HG03103 (cell line): Measurements from ENCODE around the gene GSTM1.
"Not testable (repeated sequence)": the region's sequence is repeated elsewhere in the genome, so short reads cannot be mapped to it uniquely, and the experiment has no call there.

Experiments
- ATAC-seq: cut with Tn5 transposase; IDR thresholded peaks from one replicate; pipeline ENCODE4 v1.9.1; 2021; ENCODE audit warnings: low read depth; ENCODE audit not compliant: unreplicated experiment

The GSTM1 gene

GRCh38 chr1:109695138-109695537 is 7.5 kb downstream of the GSTM1 start:
- not testable (repeated sequence) for ATAC-seq

GRCh38 chr1:109697066-109697465 is 9.4 kb downstream of the GSTM1 start:
- ATAC-seq = no peak

- not testable (repeated sequence) for ATAC-seq
These were observed 10.2 kb downstream of the GSTM1 start for GRCh38 chr1:109697861-109698260.

- ATAC-seq = not testable (repeated sequence)
These were observed 15.3 kb downstream of the GSTM1 start for GRCh38 chr1:109702940-109703339.

DNA sequence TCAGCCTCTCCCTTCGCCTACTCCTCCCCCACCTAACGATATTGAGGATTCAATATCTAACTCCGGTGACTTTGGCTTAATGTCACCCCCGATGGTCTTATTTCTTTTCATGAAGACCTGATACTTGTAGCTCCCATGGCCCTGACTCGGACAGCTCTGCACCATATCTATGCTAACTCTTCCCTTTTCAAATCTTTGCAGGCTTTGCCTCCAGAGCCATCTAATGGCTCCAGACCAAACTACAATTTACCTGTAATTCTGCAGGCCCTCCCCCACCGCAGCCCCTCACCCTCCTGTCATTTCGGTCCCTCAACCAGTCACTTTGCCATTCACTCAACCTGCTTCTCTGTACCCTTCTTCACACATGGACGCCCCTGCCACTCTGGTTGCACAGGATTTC is 16.6 kb downstream of the GSTM1 start:
- ATAC-seq = no peak

DNA sequence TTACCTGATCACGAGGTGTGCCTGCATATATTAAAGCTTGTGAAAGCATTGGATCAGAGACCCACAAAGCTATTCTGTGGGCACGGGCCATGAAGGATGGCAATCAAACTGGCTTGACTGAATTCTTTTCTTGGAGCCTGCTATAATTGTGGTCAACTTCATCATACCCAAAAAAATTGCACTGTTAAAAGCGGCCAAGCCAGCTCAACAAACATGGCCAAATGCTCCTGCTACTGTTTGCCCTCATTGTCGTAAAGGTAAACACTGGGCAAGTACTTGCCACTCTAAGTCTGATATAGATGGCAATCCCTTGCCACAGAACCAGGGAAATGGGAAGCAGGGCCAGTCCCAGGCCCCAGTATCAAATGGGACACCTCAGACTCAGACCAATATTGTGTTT is 17.8 kb downstream of the GSTM1 start:
- ATAC-seq = no peak

- not testable (repeated sequence) for ATAC-seq
These were observed 21.3 kb downstream of the GSTM1 start for GRCh38 chr1:109708949-109709348.

DNA sequence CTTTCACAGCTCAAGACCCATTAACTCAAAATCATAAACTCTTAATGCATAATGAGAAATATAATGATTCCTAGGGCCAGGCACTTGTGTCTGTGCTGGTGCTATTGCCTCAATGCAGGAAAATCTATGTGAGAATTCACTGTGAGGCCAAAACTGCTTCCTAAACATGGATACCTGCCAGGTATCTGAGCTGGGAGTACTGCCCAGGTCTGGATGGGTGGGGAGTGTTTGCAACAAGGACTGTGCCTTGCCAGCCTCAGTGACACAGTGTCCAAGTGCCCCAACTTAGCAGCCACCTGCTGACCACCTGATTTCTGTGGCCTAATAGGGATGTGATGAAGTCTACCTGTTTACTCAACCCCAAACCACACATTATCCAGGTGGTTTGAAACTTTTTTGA is 22.2 kb downstream of the GSTM1 start:
- not testable (repeated sequence) for ATAC-seq

DNA sequence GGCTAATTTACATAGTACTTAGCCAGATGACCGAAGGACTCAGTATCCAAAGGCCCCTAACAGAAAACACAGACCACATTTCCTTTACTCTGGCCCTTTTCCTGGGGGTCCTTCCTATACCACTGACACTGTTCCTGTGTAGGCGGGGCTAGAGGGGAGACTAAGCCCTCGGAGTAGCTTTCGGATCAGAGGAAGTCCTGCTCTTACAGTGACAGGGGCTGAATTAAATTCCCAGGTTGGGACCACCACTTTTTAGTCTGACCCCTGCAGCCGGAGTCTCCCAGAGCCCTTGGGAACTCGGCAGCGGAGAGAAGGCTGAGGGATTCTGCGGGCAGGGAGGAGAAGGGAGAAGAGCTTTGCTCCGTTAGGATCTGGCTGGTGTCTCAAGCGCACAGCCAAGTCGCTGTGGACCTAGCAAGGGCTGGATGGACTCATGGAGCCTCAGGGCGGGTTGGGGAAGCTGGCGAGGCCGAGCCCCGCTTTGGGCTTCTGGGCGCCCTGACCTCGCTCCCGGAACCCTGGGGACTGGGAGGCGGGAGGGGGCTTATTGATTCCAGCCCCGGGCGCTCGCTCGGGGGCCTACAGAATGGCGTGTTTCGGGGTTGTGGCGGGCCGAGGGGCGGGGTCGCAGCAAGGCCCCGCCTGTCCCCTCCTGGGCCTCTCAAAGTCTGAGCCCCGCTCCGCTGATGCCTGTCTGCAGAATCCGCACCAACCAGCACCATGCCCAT is 24.1 kb downstream of the GSTM1 start, which contains the start of gene GSTM5:
Gene GSTM5 (plus strand): TSS at position 659 of the 728 bp plus-strand sequence. CDS start 62 bp downstream, at position 721.
- ATAC-seq = not testable (repeated sequence)

DNA sequence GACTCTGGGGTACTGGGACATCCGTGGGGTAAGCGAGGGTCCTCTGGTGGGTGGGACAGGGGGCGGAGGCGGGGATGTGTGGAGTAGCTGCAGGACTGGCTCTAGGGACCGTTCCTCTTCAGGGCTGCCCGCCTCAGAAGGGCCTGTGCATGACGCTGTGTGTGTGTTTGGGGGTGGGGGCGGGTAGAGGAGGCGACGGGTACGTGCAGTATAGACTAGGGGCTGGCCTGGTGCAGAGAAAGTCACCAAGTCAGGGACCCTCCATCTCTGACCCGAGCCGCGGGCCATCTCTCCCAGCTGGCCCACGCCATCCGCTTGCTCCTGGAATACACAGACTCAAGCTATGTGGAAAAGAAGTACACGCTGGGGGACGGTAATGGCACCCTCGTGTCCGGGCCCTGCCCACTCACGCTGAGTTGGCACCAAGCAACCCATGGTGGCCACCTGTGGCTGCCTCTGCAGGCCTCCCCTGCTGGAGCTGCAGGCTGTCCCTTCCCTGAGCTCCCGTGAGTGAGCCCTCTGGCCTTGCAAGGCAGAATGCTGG is 24.8 kb downstream of the GSTM1 start:
- no peak for ATAC-seq

DNA sequence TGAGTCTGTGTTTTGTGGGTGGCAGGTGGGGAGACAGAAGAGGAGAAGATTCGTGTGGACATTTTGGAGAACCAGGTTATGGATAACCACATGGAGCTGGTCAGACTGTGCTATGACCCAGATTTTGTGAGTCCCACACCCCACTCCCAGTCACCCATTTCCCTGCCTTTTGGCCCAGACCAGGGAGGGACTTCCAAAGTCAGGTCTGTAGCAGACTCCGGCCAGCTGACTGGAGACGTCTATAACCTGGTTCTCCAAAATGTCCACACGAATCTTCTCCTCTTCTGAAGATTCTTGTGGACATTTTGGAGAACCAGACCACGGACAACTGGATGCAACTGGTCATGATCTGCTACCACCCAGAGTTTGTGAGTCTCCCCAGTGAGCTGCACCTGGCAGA is 26.0 kb downstream of the GSTM1 start:
- ATAC-seq = no peak

DNA sequence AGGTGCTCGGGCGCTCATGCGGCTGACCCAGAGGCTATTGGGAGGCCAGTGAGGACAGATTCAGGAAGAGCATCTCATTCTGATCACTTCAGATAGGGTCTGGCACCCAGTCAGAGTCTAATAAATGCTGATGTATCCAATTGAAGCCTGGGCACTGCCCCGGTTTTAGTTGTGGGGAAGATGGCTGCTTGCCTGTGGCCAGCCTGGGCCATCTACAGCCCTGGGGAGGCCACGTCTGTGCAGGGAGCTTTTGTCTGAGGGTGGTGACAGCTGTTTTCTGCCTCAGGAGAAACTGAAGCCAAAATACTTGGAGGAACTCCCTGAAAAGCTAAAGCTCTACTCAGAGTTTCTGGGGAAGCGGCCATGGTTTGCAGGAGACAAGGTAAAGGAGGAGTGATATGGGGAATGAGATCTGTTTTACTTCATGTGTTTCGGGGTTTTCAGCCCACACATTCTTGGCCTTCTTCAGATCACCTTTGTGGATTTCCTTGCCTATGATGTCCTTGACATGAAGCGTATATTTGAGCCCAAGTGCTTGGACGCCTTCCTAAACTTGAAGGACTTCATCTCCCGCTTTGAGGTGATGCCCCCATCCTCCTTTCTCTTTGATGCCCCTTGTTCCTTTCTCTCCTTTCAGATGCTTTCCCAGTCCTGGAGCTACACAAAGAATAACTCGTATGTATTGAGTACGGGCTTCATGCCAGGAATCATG is 27.2 kb downstream of the GSTM1 start:
- no peak for ATAC-seq

DNA sequence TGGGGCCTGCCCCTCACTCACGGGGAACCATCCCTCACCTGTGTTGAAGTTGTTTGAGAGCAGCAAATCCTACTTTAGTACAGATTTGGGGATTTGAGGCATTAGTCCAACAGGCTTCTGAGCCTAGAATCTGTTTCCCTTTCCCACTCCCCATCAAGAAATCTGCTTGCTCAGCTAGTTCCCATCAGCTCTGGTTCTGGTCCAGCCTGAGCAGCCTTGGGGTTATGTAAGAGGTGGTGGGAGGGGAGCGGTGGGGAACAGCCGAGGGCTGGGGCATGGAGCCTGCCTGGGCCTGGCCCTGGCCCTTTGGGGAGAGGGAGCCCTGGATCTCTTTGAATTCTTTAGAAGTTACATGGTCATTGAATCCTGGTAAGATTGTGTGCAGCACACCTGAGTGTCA is 28.5 kb downstream of the GSTM1 start:
- no peak for ATAC-seq

DNA sequence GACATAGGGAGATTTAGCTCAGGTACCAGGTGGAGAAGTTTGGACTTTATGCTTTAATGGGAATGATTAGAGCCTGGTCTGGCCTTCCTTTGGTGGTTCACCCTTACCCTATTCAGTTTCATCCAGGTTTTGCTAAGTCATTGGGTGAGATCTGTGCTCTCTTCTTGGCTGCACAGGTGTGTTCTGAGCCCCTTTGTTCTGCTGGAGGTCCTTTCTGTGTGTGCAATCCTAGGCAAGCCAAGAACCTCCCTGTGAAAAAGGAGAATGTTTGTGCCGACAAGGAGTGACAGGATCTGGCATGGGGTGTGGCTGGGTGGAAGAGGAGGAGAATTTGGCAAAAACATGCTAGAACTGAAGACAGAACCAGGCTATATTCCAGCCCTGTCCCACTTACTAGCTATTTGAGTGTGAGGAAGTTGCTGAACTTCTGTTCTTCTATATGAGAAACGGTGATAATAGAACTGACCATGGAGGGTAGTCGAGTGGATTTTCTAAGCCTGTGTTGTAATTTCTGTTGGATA is 29.0 kb downstream of the GSTM1 start:
- no peak for ATAC-seq

DNA sequence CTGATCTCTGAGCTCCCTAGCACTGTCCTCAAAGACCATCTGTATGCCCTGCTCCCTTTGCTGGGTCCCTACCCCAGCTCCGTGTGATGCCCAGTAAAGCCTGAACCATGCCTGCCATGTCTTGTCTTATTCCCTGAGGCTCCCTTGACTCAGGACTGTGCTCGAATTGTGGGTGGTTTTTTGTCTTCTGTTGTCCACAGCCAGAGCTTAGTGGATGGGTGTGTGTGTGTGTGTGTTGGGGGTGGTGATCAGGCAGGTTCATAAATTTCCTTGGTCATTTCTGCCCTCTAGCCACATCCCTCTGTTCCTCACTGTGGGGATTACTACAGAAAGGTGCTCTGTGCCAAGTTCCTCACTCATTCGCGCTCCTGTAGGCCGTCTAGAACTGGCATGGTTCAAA is 30.1 kb downstream of the GSTM1 start:
- ATAC-seq = no peak

DNA sequence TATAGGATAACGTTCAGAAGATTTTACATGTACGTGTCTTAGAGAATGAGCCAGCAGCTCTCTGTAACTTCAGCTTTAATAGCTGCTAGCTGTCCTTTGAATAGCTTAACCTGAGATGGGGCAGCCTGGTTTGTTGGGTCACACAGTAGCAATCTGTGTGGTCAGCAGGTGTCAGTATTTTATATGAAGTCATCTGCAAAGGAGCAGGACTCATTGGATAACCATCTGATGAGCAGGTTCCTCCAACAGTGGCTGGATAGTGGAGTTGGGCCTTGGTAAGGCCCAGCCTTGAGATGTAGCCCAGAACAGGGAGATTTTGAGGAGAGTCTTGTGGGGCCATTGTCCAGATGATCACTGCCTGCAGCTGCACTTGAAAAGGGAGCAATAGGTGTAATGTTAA is 30.9 kb downstream of the GSTM1 start:
- ATAC-seq = no peak

DNA sequence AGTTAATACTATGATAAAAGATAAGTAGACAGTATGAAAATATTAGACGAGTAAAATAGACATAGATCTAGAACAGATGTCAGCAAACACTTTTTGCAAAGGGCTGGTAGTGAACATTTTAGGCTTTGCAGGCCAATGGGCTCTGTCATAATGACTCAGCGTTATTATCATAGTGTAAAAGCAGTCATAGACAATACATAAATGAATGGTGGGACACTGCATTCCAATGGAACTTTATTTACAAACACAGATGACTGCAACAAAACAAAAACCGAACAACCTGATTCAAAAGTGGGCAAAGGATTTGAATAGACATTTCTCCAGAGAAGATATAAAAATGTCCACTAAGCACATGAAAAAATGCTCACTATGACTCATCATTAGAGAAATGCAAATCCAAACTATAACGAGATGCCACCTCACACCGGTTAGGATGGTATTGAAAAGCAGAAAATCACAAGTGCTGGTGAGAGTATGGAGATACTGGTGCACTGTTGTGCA is 31.8 kb downstream of the GSTM1 start:
- no peak for ATAC-seq

- ATAC-seq = no peak
These were observed 33.4 kb downstream of the GSTM1 start for GRCh38 chr1:109721042-109721441.

- ATAC-seq = no peak
These were observed 34.4 kb downstream of the GSTM1 start for GRCh38 chr1:109721971-109722370.

DNA sequence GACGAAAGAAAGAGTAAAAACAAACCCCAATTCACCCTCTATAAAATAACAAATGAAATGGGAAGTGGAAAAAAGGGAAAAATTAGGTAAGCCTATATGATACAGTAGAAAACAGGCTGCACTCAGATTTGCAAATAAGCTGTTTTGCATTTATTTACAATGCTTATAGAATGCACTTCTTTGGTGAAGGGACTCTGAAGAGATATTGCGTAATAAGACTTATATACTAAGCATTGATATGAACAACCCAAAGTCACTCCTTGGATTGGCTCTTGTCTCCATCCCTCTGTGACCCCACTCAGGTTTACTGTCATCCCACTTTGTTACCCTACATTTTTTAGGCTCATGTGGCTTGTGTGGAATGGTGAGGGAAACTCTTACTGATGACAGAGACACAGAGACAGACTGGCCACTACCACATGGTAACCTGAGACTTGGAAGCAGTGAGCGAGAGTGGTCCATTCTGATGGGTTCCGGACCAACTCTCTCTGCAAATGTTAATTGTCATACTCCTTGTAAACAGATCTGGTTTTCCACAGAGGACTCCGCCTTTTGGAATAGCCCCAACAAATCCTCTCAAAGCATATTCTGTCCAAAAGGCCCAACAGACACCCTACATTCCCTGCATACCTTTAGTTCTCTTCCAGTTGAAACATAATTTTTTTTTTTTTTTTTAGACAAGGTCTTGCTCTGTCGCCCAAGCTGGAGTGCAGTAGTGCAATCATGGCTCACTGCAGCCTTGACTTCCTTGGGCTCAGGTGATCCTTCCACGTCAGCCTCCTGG is 35.5 kb downstream of the GSTM1 start:
- no peak for ATAC-seq

DNA sequence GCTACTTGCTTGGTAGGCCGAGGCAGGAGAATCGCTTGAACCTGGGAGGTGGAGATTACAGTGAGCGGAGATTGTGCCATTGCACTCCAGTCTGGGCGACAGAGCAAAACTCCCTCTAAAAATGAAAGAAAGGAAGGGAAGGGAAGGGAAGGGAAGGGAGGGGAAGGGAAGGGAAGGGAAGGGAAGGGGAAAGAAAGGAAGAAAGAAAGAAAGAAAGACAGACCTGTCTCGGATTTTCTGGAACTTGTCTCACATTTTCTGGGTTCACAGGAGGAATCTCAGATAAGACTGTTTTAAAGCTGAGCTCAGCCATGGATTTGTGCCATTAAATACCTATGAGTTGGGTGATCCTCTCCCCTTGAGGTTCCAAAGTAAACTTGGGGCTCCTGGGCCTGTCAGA is 37.3 kb downstream of the GSTM1 start:
- ATAC-seq = no peak
